Measurements from ENCODE around the gene ZNF331. TPM values are rescaled to one million over a fixed set of nuclear protein-coding genes. Genes with fewer than 3 reads are reported as not detected.

ZNF331 gene
- polyA plus RNA-seq, 1 experiment, result 4.4 TPM

GRCh38 chr19:53626486-53626885, 88.5 kb downstream of the ZNF331 start:
- H3K4me3 ChIP-seq (ENCODE audit: low read depth, low read length), result no peak overlapping the region
- no peaks in the 10 kb centered on the region for H3K27me3 ChIP-seq (ENCODE audit: control insufficient read depth, insufficient read depth, low read length)
- no peak overlapping the region for H3K27ac ChIP-seq (ENCODE audit: low read depth, low read length)
- DNase-seq (ENCODE audit: low read depth, low spot score), result no peak
- TF ChIP-seq, protein P1, sequence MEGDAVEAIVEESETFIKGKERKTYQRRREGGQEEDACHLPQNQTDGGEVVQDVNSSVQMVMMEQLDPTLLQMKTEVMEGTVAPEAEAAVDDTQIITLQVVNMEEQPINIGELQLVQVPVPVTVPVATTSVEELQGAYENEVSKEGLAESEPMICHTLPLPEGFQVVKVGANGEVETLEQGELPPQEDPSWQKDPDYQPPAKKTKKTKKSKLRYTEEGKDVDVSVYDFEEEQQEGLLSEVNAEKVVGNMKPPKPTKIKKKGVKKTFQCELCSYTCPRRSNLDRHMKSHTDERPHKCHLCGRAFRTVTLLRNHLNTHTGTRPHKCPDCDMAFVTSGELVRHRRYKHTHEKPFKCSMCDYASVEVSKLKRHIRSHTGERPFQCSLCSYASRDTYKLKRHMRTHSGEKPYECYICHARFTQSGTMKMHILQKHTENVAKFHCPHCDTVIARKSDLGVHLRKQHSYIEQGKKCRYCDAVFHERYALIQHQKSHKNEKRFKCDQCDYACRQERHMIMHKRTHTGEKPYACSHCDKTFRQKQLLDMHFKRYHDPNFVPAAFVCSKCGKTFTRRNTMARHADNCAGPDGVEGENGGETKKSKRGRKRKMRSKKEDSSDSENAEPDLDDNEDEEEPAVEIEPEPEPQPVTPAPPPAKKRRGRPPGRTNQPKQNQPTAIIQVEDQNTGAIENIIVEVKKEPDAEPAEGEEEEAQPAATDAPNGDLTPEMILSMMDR (IDR thresholded peaks at IDR 0.05; ENCODE audit: low read depth, low read length), result no peak
- ChIA-PET POLR2A (no interaction called here), CTCF (no interaction called here)
- H3K9me3 ChIP-seq (ENCODE audit: control insufficient read depth, insufficient read depth, low read length), result peaks cover 54% of the 10 kb centered on the region

- H3K27ac ChIP-seq (ENCODE audit: low read depth, low read length), result no peak overlapping the region
- TF ChIP-seq, protein P1 (IDR thresholded peaks at IDR 0.05; ENCODE audit: low read depth, low read length), result no peak
- CTCF ChIA-PET, result no interaction called here
- POLR2A ChIA-PET, result no interaction called here
- DNase-seq (ENCODE audit: low read depth, low spot score), result no peak
- H3K27me3 ChIP-seq (ENCODE audit: control insufficient read depth, insufficient read depth, low read length), result no peaks in the 10 kb centered on the region
- H3K4me3 ChIP-seq (ENCODE audit: low read depth, low read length), result no peak overlapping the region
- peaks cover 59% of the 10 kb centered on the region for H3K9me3 ChIP-seq (ENCODE audit: control insufficient read depth, insufficient read depth, low read length)
These were observed 89.0 kb downstream of the ZNF331 start for GRCh38 chr19:53626976-53627375.

Other genes with a start within 250 kb of the ZNF331 start
- gene ZNF845, start 204.4 kb upstream of the ZNF331 start, polyA plus RNA-seq (2011; rRNA removed), result 4.1 and 5.9 TPM in 2 replicates
- 1.6 and 2.9 TPM in 2 replicates for gene ZNF525, start 172.4 kb upstream of the ZNF331 start, polyA plus RNA-seq (2011; rRNA removed)
- gene ZNF765, start 143.0 kb upstream of the ZNF331 start, polyA plus RNA-seq (2011; rRNA removed), result 4.6 and 5.3 TPM in 2 replicates
- gene ZNF761, start 106.2 kb upstream of the ZNF331 start, polyA plus RNA-seq (2011; rRNA removed), result 9.1 and 12.5 TPM in 2 replicates
- 1.7 and 2.1 TPM in 2 replicates for gene ZNF813, start 70.4 kb upstream of the ZNF331 start, polyA plus RNA-seq (2011; rRNA removed)
- not detected in 2 replicates for gene DPRX, start 93.9 kb downstream of the ZNF331 start, polyA plus RNA-seq (2011; rRNA removed)